ENCODE data around the gene GLIPR1L1. TPM values are rescaled to one million over a fixed set of nuclear protein-coding genes. Genes with fewer than 3 reads are reported as not detected.

Gene GLIPR1L1
- total and polyA plus RNA-seq, 8 donors: not detected

DNA sequence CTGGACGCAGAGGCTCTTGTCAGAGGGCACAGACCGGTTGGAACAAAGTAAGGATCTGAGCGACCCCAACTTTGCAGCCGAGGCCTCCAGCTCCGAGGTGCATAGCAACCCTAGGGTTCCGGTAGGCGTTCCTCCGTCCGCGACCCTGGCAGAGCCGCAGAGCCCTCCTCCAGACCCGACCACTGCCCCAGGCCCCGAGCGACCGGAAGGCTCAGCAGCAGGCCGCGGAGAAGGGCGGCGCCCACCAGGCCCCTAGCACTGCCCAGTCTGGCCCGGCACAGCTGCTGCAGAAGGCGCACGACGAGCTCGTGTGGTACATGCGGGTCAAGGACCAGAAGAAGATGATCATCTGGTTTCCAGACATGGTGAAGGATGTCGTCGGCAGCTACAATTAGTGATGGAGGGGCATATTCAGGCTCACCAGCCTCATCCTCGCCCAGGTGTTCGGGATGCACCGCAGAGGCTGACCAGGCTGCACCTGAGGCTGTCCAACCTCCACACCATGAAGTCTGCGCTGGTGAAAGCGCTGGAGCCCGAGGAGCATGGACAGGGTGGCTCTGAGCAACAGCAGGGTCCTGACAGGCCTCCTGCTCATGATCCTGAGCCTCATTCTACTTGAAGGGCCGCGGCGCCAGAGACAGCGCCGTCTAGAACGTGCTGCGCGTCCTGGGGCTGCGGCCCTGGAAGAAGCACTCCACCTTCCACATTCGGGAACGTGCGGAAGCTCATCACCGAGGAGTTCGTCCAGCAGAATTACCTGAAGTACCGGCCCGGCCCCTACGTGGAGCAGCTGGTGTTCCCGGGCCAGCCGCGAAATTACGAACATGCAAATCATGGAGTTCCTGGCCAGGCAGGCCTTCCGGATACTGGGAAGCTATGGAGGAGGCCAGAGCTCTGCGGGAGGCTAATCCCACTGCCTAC, 28.8 kb upstream of the GLIPR1L1 start:
- no peak overlapping the region for H3K27ac ChIP-seq
- intact Hi-C loops (cut with DNase I; ENCODE audit: low total_unique reads): no loop called here
- no peak for DNase-seq
- no peaks in the 10 kb centered on the region for H3K27me3 ChIP-seq
- no peaks in the 10 kb centered on the region for H3K9me3 ChIP-seq
- peaks cover 0 to 29% (median 12%) of the 10 kb centered on the region in 4 donors for H3K36me3 ChIP-seq
- WGBS, 5 donors: 91 to 96% (median 95%) methylated on average over 32 to 56 of the region's 56 CpGs
- no peaks in the 10 kb centered on the region for H3K4me1 ChIP-seq
- no peak overlapping the region for H3K4me3 ChIP-seq
- no peak for TF ChIP-seq POLR2A (IDR thresholded peaks at IDR 0.05)
- no peak for TF ChIP-seq POLR2AphosphoS5 (IDR thresholded peaks at IDR 0.05)
- no peak for TF ChIP-seq EP300 (IDR thresholded peaks at IDR 0.05)
- TF ChIP-seq CTCF (IDR thresholded peaks at IDR 0.05): no peak

GRCh38 chr12:75308279-75308678, 26.2 kb upstream of the GLIPR1L1 start:
- peaks cover 0 to 27% (median 12%) of the 10 kb centered on the region in 4 donors for H3K36me3 ChIP-seq
- TF ChIP-seq CTCF (IDR thresholded peaks at IDR 0.05) (no peak), POLR2A (IDR thresholded peaks at IDR 0.05) (no peak), POLR2AphosphoS5 (IDR thresholded peaks at IDR 0.05) (no peak), EP300 (IDR thresholded peaks at IDR 0.05) (no peak)
- WGBS, 5 donors: 77 to 97% (median 88%) methylated on average over 2 of the region's 2 CpGs
- no peaks in the 10 kb centered on the region for H3K27me3 ChIP-seq
- H3K9me3 ChIP-seq: no peaks in the 10 kb centered on the region
- H3K4me1 ChIP-seq: no peaks in the 10 kb centered on the region
- H3K4me3 ChIP-seq: no peak overlapping the region
- DNase-seq: no peak
- no peak overlapping the region for H3K27ac ChIP-seq
- intact Hi-C loops (cut with DNase I; ENCODE audit: low total_unique reads): no loop called here

- intact Hi-C loops (cut with DNase I; ENCODE audit: low total_unique reads): no loop called here
- H3K36me3 ChIP-seq: peaks cover 0 to 3% (median 0%) of the 10 kb centered on the region in 4 donors
- 68 to 78% (median 77%) methylated on average over 3 of the region's 3 CpGs for WGBS, 5 donors
- no peak for TF ChIP-seq POLR2A (IDR thresholded peaks at IDR 0.05)
- TF ChIP-seq POLR2AphosphoS5 (IDR thresholded peaks at IDR 0.05): no peak
- TF ChIP-seq EP300 (IDR thresholded peaks at IDR 0.05): no peak
- TF ChIP-seq CTCF (IDR thresholded peaks at IDR 0.05): no peak
- H3K9me3 ChIP-seq: no peaks in the 10 kb centered on the region
- DNase-seq: no peak
- no peak overlapping the region for H3K27ac ChIP-seq
- H3K27me3 ChIP-seq: no peaks in the 10 kb centered on the region
- no peaks in the 10 kb centered on the region for H3K4me1 ChIP-seq
- no peak overlapping the region for H3K4me3 ChIP-seq
Measured at GRCh38 chr12:75311369-75311768, 23.1 kb upstream of the GLIPR1L1 start.

DNA sequence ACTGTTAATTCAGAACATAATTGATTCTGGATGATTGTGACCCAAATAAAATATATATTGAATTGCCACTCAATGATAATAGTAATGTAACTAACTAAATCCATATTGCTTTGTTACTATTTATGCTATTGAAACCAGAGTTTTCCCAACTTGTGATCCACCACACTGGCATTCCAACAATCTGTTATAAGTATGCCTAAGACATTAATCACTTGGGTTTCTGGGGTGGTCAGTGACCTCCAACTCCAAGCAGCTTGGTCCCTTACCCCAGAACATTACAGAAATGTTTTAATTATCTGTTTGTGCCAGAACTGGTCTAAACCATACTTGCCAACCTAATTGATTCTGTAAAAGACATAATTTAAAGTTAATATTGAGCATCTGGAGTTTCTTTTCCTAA, 19.0 kb upstream of the GLIPR1L1 start:
- H3K4me1 ChIP-seq: no peaks in the 10 kb centered on the region
- intact Hi-C loops (cut with DNase I; ENCODE audit: low total_unique reads): no loop called here
- H3K27me3 ChIP-seq: no peaks in the 10 kb centered on the region
- no peak overlapping the region for H3K27ac ChIP-seq
- no peaks in the 10 kb centered on the region for H3K36me3 ChIP-seq
- H3K4me3 ChIP-seq: no peak overlapping the region
- TF ChIP-seq EP300 (IDR thresholded peaks at IDR 0.05): no peak
- TF ChIP-seq POLR2A (IDR thresholded peaks at IDR 0.05): no peak
- no peak for TF ChIP-seq POLR2AphosphoS5 (IDR thresholded peaks at IDR 0.05)
- no peak for TF ChIP-seq CTCF (IDR thresholded peaks at IDR 0.05)
- no peaks in the 10 kb centered on the region for H3K9me3 ChIP-seq
- DNase-seq: no peak

All from stomach (tissue), 9 donors.